H1 (cell line): Measurements from ENCODE around the gene SLC9A7. TPM values are rescaled to one million over a fixed set of nuclear protein-coding genes. Genes with fewer than 3 reads are reported as not detected.

Experiments
- CTCF ChIA-PET: fragments of 300-600 bp; sonication (Branson Sonifier 250); formaldehyde crosslinking; loops from one replicate; lab custom pipeline; 2021; ENCODE audit not compliant: partially characterized antibody; lab: Charles Lee
- POLR2A ChIA-PET: fragments of 300-600 bp; sonication (Branson Sonifier 250); formaldehyde crosslinking; loops from one replicate; lab custom pipeline; 2021; ENCODE audit warnings: inconsistent platforms; ENCODE audit not compliant: partially characterized antibody; lab: Charles Lee
- DNase-seq, 2 experiments: peaks; one replicate each; pipeline versions ENCODE4 v3.0.0 to v3.0.0-alpha.2; 2010 to 2022; ENCODE audit warnings: low spot score in 2 of 2, low read depth in 1 of 2, mixed read lengths in 1 of 2
- FAIRE-seq: peaks from 2 replicates; lab custom pipeline; 2011; peaks lifted over from hg19 to GRCh38; lab: Jason Lieb, UNC
- H2AFZ ChIP-seq: 2 replicates; pipeline ENCODE4 v1.8.1; 2012; ENCODE audit warnings: low read length, inconsistent platforms
- H2AK5ac ChIP-seq: 2 replicates; pipeline ENCODE4 v1.6.1; 2013; ENCODE audit warnings: low read depth, low read length
- H2BK120ac ChIP-seq: replicated peaks from 2 replicates; pipeline ENCODE3; 2013; ENCODE audit warnings: low read depth, low read length, inconsistent platforms
- H2BK12ac ChIP-seq: 2 replicates; pipeline ENCODE4 v1.6.1; 2013; ENCODE audit warnings: low read depth, low read length
- H2BK15ac ChIP-seq: 2 replicates; pipeline ENCODE4 v1.6.1; 2013; ENCODE audit warnings: low read length
- H2BK20ac ChIP-seq: 2 replicates; pipeline ENCODE4 v1.6.1; 2013; ENCODE audit warnings: low read length
- H2BK5ac ChIP-seq: 2 replicates; pipeline ENCODE4 v1.6.1; 2013; ENCODE audit warnings: low read depth, low read length
- H3K14ac ChIP-seq: 2 replicates; pipeline ENCODE4 v1.6.1; 2013; ENCODE audit warnings: inconsistent platforms; ENCODE audit not compliant: insufficient read length
- H3K18ac ChIP-seq: 2 replicates; pipeline ENCODE4 v1.6.1; 2013; ENCODE audit warnings: low read length; ENCODE audit errors: extremely low read depth
- H3K23ac ChIP-seq: 2 replicates; pipeline ENCODE4 v1.6.1; 2013; ENCODE audit warnings: inconsistent platforms; ENCODE audit not compliant: insufficient read length
- H3K23me2 ChIP-seq: 2 replicates; pipeline ENCODE4 v1.6.1; 2013; ENCODE audit warnings: low read depth, low read length
- H3K27ac ChIP-seq: 2 replicates; pipeline ENCODE4 v1.6.1; 2011; ENCODE audit warnings: low read depth, low read length, inconsistent platforms
- H3K27me3 ChIP-seq, 4 experiments: replicated peaks in 1 of 4; 1 replicate in 1 of 4; 2 replicates in 3 of 4; pipeline versions ENCODE4 v1.6.1 to v1.8.1; 2011 to 2013; ENCODE audit warnings: low read length in 3 of 4, mild to moderate bottlenecking in 3 of 4, inconsistent platforms in 2 of 4, mixed read lengths in 2 of 4, moderate library complexity in 1 of 4; ENCODE audit not compliant: control insufficient read depth in 3 of 4, insufficient read depth in 3 of 4; ENCODE audit errors: extremely low read depth in 1 of 4
- H3K36me3 ChIP-seq, 4 experiments: 2 replicates each; pipeline versions ENCODE4 v1.6.1 to v1.8.1; 2011 to 2013; ENCODE audit warnings: mild to moderate bottlenecking in 4 of 4, low read length in 3 of 4, moderate library complexity in 2 of 4, control low read depth in 1 of 4, inconsistent platforms in 1 of 4; ENCODE audit not compliant: insufficient read depth in 4 of 4, control insufficient read depth in 2 of 4
- H3K4ac ChIP-seq: replicated peaks from 2 replicates; pipeline ENCODE3; 2013; ENCODE audit warnings: low read length, low read depth, mixed read lengths, inconsistent platforms; ENCODE audit not compliant: insufficient read length
- H3K4me1 ChIP-seq, 4 experiments: replicated peaks in 1 of 4; 1 replicate in 1 of 4; 2 replicates in 3 of 4; pipeline versions ENCODE4 v1.6.1 to v1.8.1; 2011 to 2013; ENCODE audit warnings: low read length in 3 of 4, inconsistent platforms in 2 of 4, mixed read lengths in 1 of 4; ENCODE audit not compliant: insufficient read depth in 4 of 4, control insufficient read depth in 3 of 4
- H3K4me2 ChIP-seq, 2 experiments: 2 replicates each; pipeline versions ENCODE4 v1.6.1 to v1.8.1; 2011 to 2013; ENCODE audit warnings: low read depth in 2 of 2, low read length in 2 of 2, control low read depth in 1 of 2, inconsistent platforms in 1 of 2, mild to moderate bottlenecking in 1 of 2; ENCODE audit not compliant: insufficient read depth in 1 of 2
- H3K4me3 ChIP-seq, 4 experiments: fragments of 200-600, 300-600 bp in 1 of 4; sonication (generic), shearing (Covaris generic), sonication (Bioruptor Twin) in 1 of 4; 2 replicates each; pipeline versions ENCODE4 v1.5.1 to v1.8.1; 2011 to 2016; ENCODE audit warnings: low read length in 4 of 4, low read depth in 3 of 4, control low read depth in 2 of 4, inconsistent platforms in 2 of 4, mild to moderate bottlenecking in 2 of 4, mixed read lengths in 1 of 4, moderate library complexity in 1 of 4; ENCODE audit not compliant: insufficient read depth in 2 of 4; ENCODE audit errors: extremely low read depth in 1 of 4
- H3K56ac ChIP-seq: replicated peaks from 2 replicates; pipeline ENCODE3; 2013; ENCODE audit warnings: low read depth, mild to moderate bottlenecking, mixed read lengths, low read length, inconsistent platforms; ENCODE audit not compliant: insufficient read length
- H3K79me1 ChIP-seq: 2 replicates; pipeline ENCODE4 v1.6.1; 2013; ENCODE audit warnings: low read depth, low read length, control low read depth
- H3K79me2 ChIP-seq, 2 experiments: 2 replicates each; pipeline versions ENCODE4 v1.6.1 to v1.8.1; 2012 to 2013; ENCODE audit warnings: low read length in 2 of 2, mild to moderate bottlenecking in 2 of 2, inconsistent platforms in 1 of 2; ENCODE audit not compliant: insufficient read depth in 2 of 2, control insufficient read depth in 1 of 2
- H3K9ac ChIP-seq, 4 experiments: replicated peaks in 1 of 4; 1 replicate in 1 of 4; 2 replicates in 3 of 4; pipeline versions ENCODE4 v1.6.1 to v1.8.1; 2011 to 2013; ENCODE audit warnings: low read depth in 3 of 4, low read length in 3 of 4, control low read depth in 2 of 4, mild to moderate bottlenecking in 2 of 4, moderate library complexity in 2 of 4, inconsistent platforms in 1 of 4; ENCODE audit errors: extremely low read depth in 1 of 4
- H3K9me3 ChIP-seq, 2 experiments: 2 replicates each; pipeline versions ENCODE4 v1.6.1 to v1.8.1; 2012 to 2013; ENCODE audit warnings: mild to moderate bottlenecking in 2 of 2, moderate library complexity in 2 of 2, control low read depth in 1 of 2, inconsistent platforms in 1 of 2, low read depth in 1 of 2, low read length in 1 of 2, mixed read lengths in 1 of 2; ENCODE audit not compliant: insufficient read depth in 2 of 2
- H4K20me1 ChIP-seq, 2 experiments: replicated peaks in 1 of 2; 2 replicates each; pipeline versions ENCODE3 to v1.8.1; 2011 to 2013; ENCODE audit warnings: inconsistent platforms in 2 of 2, low read length in 2 of 2, mild to moderate bottlenecking in 1 of 2; ENCODE audit not compliant: insufficient read depth in 2 of 2, control insufficient read depth in 1 of 2
- H4K5ac ChIP-seq: 2 replicates; pipeline ENCODE4 v1.6.1; 2013; ENCODE audit warnings: low read length, low read depth, mixed read lengths, inconsistent platforms; ENCODE audit not compliant: insufficient read length
- H4K8ac ChIP-seq: 2 replicates; pipeline ENCODE4 v1.8.0; 2013; ENCODE audit warnings: mild to moderate bottlenecking, moderate library complexity, low read length, inconsistent platforms; ENCODE audit not compliant: insufficient read depth; ENCODE audit errors: extremely low read depth
- H4K91ac ChIP-seq: replicated peaks from 2 replicates; pipeline ENCODE3; 2013; ENCODE audit warnings: low read length, mixed read lengths, inconsistent platforms; ENCODE audit not compliant: insufficient read length
- BRCA1 ChIP-seq: IDR thresholded peaks from 2 replicates; pipeline ENCODE4 v1.6.1; 2012; ENCODE audit warnings: low read depth, low read length, improper control_type of control experiment
- CEBPB ChIP-seq: IDR thresholded peaks from 2 replicates; pipeline ENCODE4 v1.6.1; 2012; ENCODE audit warnings: low read depth, low read length
- HDAC6 ChIP-seq: IDR thresholded peaks from one replicate; pipeline ENCODE4 v1.7.1; 2012; ENCODE audit warnings: low read depth, mild to moderate bottlenecking, inconsistent platforms, low read length, moderate library complexity
- MAFK ChIP-seq: IDR thresholded peaks from 2 replicates; pipeline ENCODE4 v1.6.1; 2012; ENCODE audit warnings: low read depth, mild to moderate bottlenecking, improper control_type of control experiment, low read length
- NANOG ChIP-seq: IDR thresholded peaks from 2 replicates; pipeline ENCODE4 v1.6.1; 2011; ENCODE audit warnings: low read length, low read depth, mild to moderate bottlenecking, inconsistent platforms; ENCODE audit not compliant: insufficient read depth, poor library complexity, severe bottlenecking
- POLR2A ChIP-seq, 2 experiments: IDR thresholded peaks; 1 replicate in 1 of 2; 2 replicates in 1 of 2; pipeline ENCODE4 v1.6.1; 2011; ENCODE audit warnings: low read depth in 2 of 2, low read length in 2 of 2, mild to moderate bottlenecking in 2 of 2; ENCODE audit errors: control extremely low read depth in 1 of 2
- POLR2AphosphoS5 ChIP-seq: IDR thresholded peaks from 2 replicates; pipeline ENCODE4 v1.6.1; 2011; ENCODE audit warnings: low read depth, low read length
- SAP30 ChIP-seq: fragments of 300-600 bp; sonication (generic); IDR thresholded peaks from 2 replicates; pipeline ENCODE4 v1.7.1; 2012; ENCODE audit warnings: low read length, moderate library complexity, mild to moderate bottlenecking, inconsistent platforms; ENCODE audit not compliant: insufficient read depth, insufficient replicate concordance
- SP4 ChIP-seq: IDR thresholded peaks from 2 replicates; pipeline ENCODE4 v1.6.1; 2012; ENCODE audit warnings: low read length, inconsistent platforms
- USF2 ChIP-seq: IDR thresholded peaks from 2 replicates; pipeline ENCODE4 v1.6.1; 2011; ENCODE audit warnings: low read length, improper control_type of control experiment
- WGBS, 2 experiments: shearing (Covaris generic) in 1 of 2; methylation state at CpG; one replicate each; pipeline versions ENCODE4 v1.1.6 to v1.1.7; 2013 to 2015; ENCODE audit warnings: low lambda C conversion rate in 2 of 2, mixed read lengths in 2 of 2, inconsistent platforms in 1 of 2, low coverage in 1 of 2, missing lambda C conversion rate in 1 of 2; ENCODE audit not compliant: insufficient replicate concordance in 2 of 2, insufficient coverage in 1 of 2, insufficient read length in 1 of 2; ENCODE audit errors: extremely low coverage in 1 of 2, missing lambda C conversion rate in 1 of 2; 5-methylcytosine and 5-hydroxymethylcytosine counted together
- polyA plus RNA-seq, 7 experiments: library from polyadenylated mRNA; depleted of rRNA in 3 of 7; stranded (reverse) in 5 of 7; unstranded in 2 of 7; fragments of >200 nt in 5 of 7; fragments of 200-250 nt in 2 of 7; gene quantifications; 1 replicate in 5 of 7; 2 replicates in 1 of 7; 4 replicates in 1 of 7; pipeline versions ENCODE4 v1.2.1 to v1.2.3, GENCODE V29; 2011 to 2013; ENCODE audit warnings: missing spikeins in 2 of 7, mixed read lengths in 2 of 7
- total RNA-seq: library from RNA; stranded (reverse); fragmentation: NEBNext Ultra II Directional; extraction: Animal tissue kit (Norgen Biotek cat#: 25700); gene quantifications from 2 replicates; pipeline ENCODE4 v1.2.1, GENCODE V29; 2021
- TF ChIP-seq, protein P1 (sequence below), 3 experiments: IDR thresholded peaks; 1 replicate in 2 of 3; 2 replicates in 1 of 3; pipeline versions ENCODE4 v1.5.1 to v1.6.1; 2011; ENCODE audit warnings: low read length in 3 of 3, mild to moderate bottlenecking in 3 of 3, inconsistent platforms in 2 of 3, low read depth in 1 of 3, moderate library complexity in 1 of 3; ENCODE audit not compliant: insufficient read depth in 1 of 3; ENCODE audit errors: control extremely low read depth in 1 of 3

Gene SLC9A7
- total and polyA plus RNA-seq, 2 of the 8 experiments (the other 6 are each of a cell fraction or from before 2014, with no cell fraction given): 6.7 to 17.2 TPM

DNA sequence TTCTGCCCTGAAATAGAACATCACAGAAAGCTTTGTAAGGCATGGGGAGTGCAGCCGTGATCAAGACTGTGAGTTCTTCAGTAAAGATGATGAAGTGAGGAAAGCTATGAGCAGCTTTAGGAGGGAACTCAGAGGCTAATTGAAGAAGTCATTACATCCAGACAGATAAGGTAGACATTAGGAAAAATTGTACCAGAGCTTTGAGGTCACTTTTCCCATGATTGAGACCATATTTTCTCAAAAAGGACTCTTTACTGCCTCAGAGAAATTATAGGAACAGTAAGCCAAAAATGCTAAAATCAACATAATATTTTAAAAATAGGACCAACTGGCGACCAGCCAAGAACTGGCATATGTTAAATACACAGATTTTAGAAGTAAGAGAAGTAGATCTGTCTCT lies 174.2 kb downstream of the SLC9A7 start:
- H3K27me3 ChIP-seq: no peaks in the 10 kb centered on the region
- FAIRE-seq (no peak), DNase-seq (no peak)
- no peaks in the 10 kb centered on the region for H3K23me2 ChIP-seq
- H3K4me1 ChIP-seq: peaks cover 0 to 18% (median 4%) of the 10 kb centered on the region in 4 experiments; a peak in 4 of 7 replicates
- no peaks in the 10 kb centered on the region for H3K79me1 ChIP-seq
- no peak overlapping the region for H4K5ac ChIP-seq
- ChIA-PET CTCF (no interaction called here), POLR2A (no interaction called here)
- no peak overlapping the region for H3K27ac ChIP-seq
- no peak overlapping the region for H3K23ac ChIP-seq
- H3K4me3 ChIP-seq: no peak overlapping the region
- no peak overlapping the region for H2BK120ac ChIP-seq
- H2AFZ ChIP-seq: no peak overlapping the region
- H2BK15ac ChIP-seq: no peak overlapping the region
- no peak overlapping the region for H2BK12ac ChIP-seq
- no peak overlapping the region for H4K91ac ChIP-seq
- H3K4me2 ChIP-seq: no peak overlapping the region
- no peaks in the 10 kb centered on the region for H3K36me3 ChIP-seq
- no peak overlapping the region for H3K9ac ChIP-seq
- no peak overlapping the region for H4K8ac ChIP-seq
- H4K20me1 ChIP-seq: no peaks in the 10 kb centered on the region
- H3K18ac ChIP-seq: no peak overlapping the region; the same call in 1 of the 2 replicates
- H3K79me2 ChIP-seq: peaks cover 0 to 43% of the 10 kb centered on the region in 2 experiments; a peak in 2 of 4 replicates
- H2BK20ac ChIP-seq: no peak overlapping the region
- H3K56ac ChIP-seq: no peak overlapping the region
- 86% methylated on average over 2 of the region's 2 CpGs; no CpG with 5 or more reads in 1 of the 2 experiments for WGBS, 2 experiments
- H3K4ac ChIP-seq: no peak overlapping the region
- no peak overlapping the region for H2AK5ac ChIP-seq
- no peaks in the 10 kb centered on the region for H3K9me3 ChIP-seq
- no peak overlapping the region for H2BK5ac ChIP-seq
- H3K14ac ChIP-seq: no peak overlapping the region
- no peak for TF ChIP-seq MAFK
- TF ChIP-seq USF2: no peak
- no peak for TF ChIP-seq CEBPB
- TF ChIP-seq HDAC6: no peak
- no peak for TF ChIP-seq POLR2AphosphoS5
- TF ChIP-seq POLR2A (IDR thresholded peaks at IDR 0.05; ENCODE audit: control extremely low read depth in 1 of 2, low read depth in 2 of 2, low read length in 2 of 2): no peak
- no peak for TF ChIP-seq NANOG
- no peak for TF ChIP-seq SP4
- TF ChIP-seq SAP30: no peak
- no peak for TF ChIP-seq BRCA1
- TF ChIP-seq, protein P1, sequence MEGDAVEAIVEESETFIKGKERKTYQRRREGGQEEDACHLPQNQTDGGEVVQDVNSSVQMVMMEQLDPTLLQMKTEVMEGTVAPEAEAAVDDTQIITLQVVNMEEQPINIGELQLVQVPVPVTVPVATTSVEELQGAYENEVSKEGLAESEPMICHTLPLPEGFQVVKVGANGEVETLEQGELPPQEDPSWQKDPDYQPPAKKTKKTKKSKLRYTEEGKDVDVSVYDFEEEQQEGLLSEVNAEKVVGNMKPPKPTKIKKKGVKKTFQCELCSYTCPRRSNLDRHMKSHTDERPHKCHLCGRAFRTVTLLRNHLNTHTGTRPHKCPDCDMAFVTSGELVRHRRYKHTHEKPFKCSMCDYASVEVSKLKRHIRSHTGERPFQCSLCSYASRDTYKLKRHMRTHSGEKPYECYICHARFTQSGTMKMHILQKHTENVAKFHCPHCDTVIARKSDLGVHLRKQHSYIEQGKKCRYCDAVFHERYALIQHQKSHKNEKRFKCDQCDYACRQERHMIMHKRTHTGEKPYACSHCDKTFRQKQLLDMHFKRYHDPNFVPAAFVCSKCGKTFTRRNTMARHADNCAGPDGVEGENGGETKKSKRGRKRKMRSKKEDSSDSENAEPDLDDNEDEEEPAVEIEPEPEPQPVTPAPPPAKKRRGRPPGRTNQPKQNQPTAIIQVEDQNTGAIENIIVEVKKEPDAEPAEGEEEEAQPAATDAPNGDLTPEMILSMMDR (IDR thresholded peaks at IDR 0.05; ENCODE audit: control extremely low read depth in 1 of 3, insufficient read depth in 1 of 3, low read depth in 1 of 3, low read length in 3 of 3): no peak
